Right ventricle myocardium superior (tissue), 1 donor: Measurements from ENCODE around the gene SRL. TPM values are rescaled to one million over a fixed set of nuclear protein-coding genes. Genes with fewer than 3 reads are reported as not detected.
"Not testable (repeated sequence)": the region's sequence is repeated elsewhere in the genome, so short reads cannot be mapped to it uniquely, and the experiment has no call there.

Experiments
- ATAC-seq: fragments of 200-7000 bp; cut with Tn5 transposase; one replicate; pipeline ENCODE4 v1.9.1; 2020; ENCODE audit warnings: mild to moderate bottlenecking; ENCODE audit not compliant: poor library complexity
- DNase-seq: peaks from one replicate; pipeline ENCODE4 v3.0.0-alpha.2; 2020
- intact Hi-C: fragments of 100-400 bp; cut with DNase I; formaldehyde crosslinking; loops from one replicate; pipeline ENCODE4 v1.11.2; 2022
- total RNA-seq: library from RNA; stranded (reverse); fragmentation: NEBNext Ultra II Directional; extraction: Animal tissue kit (Norgen Biotek cat#: 25700); gene quantifications from one replicate; pipeline ENCODE4 v1.2.1, GENCODE V29; 2021
- donor health status: DM: no; HTN: yes; CAD: no; lungs with severe emphysema.

SRL gene
- total RNA-seq, 1 donor from 2014 or later = 350 TPM

DNA sequence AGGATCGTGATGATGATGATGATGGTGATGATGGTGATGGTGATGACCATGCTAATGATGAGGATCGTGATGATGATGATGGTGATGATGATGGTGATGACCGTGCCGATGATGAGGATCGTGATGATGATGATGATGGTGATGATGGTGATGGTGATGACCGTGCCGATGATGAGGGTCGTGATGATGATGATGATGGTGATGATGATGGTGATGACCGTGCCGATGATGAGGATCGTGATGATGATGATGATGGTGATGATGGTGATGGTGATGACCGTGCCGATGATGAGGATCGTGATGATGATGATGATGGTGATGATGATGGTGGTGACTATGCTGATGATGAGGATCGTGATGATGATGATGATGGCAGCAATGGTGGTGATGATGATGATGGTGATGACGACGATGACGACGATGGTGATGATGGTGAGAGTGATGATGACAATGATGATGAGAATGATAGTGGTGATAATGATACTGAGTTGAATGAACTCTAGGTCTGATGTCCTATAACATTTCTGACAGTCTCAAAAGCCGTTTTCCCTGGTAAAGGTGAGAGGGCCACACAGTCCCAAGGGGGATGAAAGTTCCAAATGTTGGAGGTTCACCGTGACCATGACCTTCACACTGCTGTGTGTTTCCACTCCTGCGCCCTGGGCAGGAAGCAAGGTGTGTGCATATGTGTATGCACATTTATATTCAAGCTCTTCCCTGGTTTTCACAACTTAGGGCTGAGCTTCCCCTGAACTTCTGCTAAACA lies 30.3 kb downstream of the SRL start:
- intact Hi-C loops, DNase-seq, ATAC-seq: not testable (repeated sequence)

DNA sequence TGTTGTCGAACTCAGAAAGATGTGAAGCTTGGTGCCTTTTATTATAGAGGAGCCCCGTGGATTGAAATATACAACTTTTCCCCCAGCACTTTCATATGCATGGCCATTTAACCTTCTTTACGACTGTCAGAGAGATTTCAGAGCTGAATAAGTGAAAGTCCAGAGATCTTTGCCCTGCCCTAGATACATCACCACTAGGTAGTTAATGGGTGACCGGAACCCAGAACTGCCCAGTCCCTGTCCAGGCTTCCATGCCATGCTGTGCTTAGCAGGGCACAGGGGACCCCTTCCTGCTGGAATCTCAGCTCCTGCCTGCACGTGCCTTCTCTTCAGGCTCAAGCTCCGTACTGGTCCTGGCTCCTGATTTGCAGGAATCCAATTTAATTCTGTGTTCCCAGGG lies 32.2 kb downstream of the SRL start:
- intact Hi-C loops = loop anchor here (10.0 kb wide), 1 partner anchor 195 kb away; no protein-coding TSS in a partner anchor
- ATAC-seq = no peak
- no peak for DNase-seq

DNA sequence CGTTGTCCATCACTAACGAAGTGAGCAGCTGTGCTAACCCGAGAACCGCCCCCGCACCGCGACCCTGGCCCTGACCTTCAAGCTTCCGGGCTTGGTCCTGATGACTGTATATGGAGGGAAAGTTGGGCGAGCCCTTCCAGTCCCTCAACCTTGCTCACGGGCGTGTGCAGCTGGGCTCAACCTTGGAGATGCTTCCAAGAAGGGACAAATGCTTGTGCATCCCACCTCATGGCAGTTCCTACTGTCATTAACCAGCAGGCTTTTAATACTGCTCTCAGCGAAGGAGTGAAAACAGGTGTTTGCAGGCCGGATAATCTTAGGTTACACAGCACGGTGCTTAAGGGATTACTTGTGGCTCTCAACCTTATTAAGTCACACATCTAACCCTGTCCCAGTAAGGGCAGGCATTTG lies 33.5 kb downstream of the SRL start:
- intact Hi-C loops = loop anchor here (10.0 kb wide), 1 partner anchor 196 kb away; no protein-coding TSS in a partner anchor

DNA sequence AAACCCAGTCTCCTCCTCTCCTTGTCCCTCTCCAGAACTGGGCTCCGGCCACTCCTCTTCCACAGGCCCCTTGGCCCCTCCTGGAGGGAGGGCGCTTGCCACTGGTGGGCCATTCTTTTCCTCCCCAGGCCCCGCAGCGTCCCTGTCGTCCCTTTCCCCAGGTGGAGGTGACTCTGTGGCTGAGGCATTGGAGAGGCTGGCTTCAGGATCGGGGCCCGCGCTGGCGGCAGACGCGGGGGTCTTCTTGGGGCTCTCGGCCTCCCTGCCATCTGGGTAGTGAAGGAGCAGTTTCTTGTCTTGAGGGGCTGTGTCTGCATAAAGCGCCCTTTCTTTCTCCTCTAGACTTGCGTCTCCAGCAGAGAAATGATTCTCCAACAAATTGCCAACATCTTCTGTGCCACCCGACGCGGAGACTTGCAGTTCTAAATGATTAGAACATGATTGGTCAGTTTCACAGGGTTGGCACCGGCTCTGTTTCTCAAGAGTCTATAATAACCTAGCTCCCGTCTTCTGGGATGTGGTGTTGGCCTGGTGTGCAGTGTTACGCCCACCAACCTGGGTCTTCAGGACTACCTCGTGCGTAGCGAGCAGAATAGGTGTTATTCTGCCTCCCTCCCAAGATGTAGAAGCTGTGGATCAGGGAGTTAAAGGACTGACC lies 34.1 kb downstream of the SRL start:
- DNase-seq (no peak), ATAC-seq (no peak)
- intact Hi-C loops = loop anchor here (10.0 kb wide), 1 partner anchor 197 kb away; no protein-coding TSS in a partner anchor

More for the DNA sequence above, 33.5 kb downstream of the SRL start:
- ATAC-seq (no peak), DNase-seq (peak; percentile 56)

DNA sequence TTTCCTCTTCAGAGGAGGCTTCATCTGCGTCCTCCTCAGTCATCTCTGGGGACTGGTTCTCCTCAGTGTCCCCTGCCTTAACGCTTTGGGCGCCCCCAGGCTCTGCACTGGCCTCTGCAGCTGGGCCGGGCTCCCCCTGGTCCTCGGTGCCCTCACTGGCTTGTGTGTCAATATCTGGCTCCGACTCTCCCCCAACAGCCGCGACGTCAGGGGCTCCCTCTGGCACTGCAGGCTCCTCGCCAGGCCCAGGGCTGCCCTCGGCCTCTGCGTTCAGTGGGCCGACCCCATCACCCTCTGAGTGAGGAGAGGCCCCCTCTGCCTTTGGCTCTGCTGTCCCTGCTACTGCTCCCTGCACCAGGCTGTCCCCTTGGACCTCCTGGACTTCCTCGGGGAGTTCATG lies 34.7 kb downstream of the SRL start:
- intact Hi-C loops = loop anchor here (10.0 kb wide), 1 partner anchor 198 kb away; no protein-coding TSS in a partner anchor
- no peak for ATAC-seq
- no peak for DNase-seq

- DNase-seq = no peak
- ATAC-seq = peak; percentile 1
- intact Hi-C loops = loop anchor here (10.0 kb wide), 1 partner anchor 198 kb away; no protein-coding TSS in a partner anchor
Observed at GRCh38 chr16:4206680-4207079, 35.2 kb downstream of the SRL start.

DNA sequence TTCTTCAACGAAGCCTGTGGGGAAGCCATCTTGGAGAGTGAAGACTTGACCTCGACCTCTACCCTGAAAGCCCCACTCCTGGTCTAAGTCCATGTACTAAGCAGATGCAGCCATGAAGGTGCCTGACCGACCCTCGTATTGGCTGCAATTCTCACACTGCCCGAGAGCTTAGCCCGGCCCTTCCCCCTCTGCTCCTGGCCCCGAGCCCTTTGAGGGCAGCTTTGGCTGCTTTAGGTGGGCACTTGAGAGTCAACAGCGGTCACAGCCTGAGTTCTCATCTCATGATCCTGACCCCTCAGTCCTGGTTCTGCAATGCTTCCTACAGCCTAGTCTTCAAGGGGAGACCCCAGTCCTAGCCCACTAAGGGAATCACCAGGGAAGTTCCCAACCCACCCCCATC lies 35.9 kb downstream of the SRL start:
- ATAC-seq (peak; percentile 45), DNase-seq (no peak)
- intact Hi-C loops = loop anchor here (10.0 kb wide), 1 partner anchor 199 kb away; no protein-coding TSS in a partner anchor

- ATAC-seq (no peak), DNase-seq (no peak)
- intact Hi-C loops = loop anchor here (5.0 to 10.0 kb wide), 2 partner anchors 33 to 200 kb away; no protein-coding TSS in a partner anchor
Observed at GRCh38 chr16:4204521-4204920, 37.4 kb downstream of the SRL start.

DNA sequence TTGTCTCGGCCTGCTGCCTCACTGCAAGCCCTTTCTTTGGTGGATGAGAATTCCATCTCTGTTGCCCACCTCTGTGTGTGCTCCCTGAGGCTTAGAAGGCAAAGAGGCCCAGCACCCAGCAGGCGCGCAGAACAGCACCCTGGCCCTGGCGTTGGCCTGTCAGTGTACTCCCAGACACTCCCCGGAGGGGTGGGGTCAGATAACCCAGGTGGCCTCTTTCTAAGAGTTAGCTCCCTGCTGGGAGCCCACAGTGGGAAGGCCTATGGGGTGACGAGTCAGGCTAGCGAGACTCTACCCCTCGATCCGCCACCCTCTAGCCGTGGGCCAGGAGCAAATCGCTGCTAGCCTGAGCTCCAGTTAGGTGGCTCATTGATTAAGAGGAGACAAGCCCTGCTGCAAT lies 38.1 kb downstream of the SRL start:
- DNase-seq (no peak), ATAC-seq (no peak)
- intact Hi-C loops = loop anchor here (5.0 to 10.0 kb wide), 2 partner anchors 34 to 201 kb away; no protein-coding TSS in a partner anchor

DNA sequence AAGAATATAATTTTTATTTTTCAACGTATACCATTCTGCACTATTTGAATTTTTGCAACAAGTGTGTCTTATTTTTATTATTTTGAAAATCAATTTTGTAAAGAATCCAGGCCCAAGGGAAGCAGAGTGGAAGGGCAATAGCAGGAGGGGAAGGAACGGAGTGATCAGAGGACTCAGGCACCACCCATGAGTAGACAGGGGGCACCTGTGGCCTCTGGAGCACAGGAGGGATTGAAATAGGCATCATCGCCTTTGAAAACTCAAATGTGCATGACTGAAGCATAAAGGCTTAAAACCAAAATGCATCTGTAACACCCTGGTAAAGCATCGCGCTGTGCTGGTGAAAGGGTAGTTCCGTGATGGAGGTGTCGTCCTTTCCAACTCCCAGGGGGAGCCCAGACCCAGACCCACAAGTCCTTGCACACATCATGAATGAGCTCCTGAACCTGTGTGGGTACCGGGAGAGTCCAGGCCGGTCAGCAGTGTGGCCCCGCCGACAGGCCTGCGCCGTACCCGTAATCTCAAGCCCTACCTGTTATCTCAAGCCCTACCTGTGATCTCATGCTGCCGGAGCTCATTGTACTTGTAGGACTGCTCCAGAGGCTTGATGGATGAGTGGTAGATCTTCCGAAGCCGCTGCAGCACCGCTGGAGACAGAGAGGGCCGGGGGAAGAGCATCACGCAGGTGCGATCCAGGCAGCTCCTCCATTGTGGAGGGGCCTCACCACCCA lies 39.1 kb downstream of the SRL start:
- ATAC-seq = no peak
- intact Hi-C loops = loop anchor here (5.0 to 10.0 kb wide), 2 partner anchors 35 to 202 kb away; no protein-coding TSS in a partner anchor
- no peak for DNase-seq

DNA sequence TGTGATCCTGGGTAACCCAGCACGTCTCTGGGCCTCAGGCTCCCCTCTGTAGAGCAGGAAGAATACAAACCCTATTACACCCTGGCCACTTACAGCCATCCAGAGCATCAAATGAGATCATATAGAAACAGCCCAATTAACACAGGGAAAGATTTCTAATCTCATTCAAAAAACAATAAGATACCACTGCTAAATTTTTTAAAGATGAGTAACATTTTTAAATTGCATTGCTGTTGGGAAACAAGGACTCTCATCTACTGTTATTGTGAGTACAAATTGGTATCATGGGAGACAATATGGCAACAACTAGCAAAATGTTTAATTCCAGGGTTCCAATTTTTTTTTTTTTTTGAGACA lies 41.1 kb downstream of the SRL start:
- intact Hi-C loops = loop anchor here (5.0 to 10.0 kb wide), 2 partner anchors 37 to 204 kb away; no protein-coding TSS in a partner anchor
- DNase-seq (no peak), ATAC-seq (no peak)

GRCh38 chr16:4200000-4200780 lies 41.7 kb downstream of the SRL start:
- DNase-seq (peak; percentile 77), ATAC-seq (peak; percentile 74)
- intact Hi-C loops = loop anchor here (5.0 to 10.0 kb wide), 2 partner anchors 37 to 205 kb away; no protein-coding TSS in a partner anchor

DNA sequence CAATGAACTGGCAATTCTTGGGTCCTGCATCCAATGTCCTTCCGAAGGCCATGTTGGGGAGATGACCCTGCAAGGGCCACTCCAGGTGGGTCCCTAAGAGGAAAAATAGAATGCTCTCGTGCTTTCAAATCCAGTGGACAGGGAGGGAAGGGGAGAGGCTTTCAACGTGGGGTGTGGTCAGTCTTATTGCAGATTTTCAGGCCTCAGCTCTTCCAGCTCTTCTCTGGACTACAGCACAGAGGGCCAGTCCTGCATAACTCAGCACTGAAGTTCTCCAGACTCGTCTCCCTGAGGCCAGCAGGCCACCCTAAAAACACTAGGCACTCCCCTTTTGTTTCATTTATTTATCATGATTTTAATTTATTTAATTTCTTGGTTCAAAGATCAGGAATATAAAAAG lies 43.1 kb downstream of the SRL start:
- ATAC-seq = no peak
- intact Hi-C loops = no loop called here
- no peak for DNase-seq

DNA sequence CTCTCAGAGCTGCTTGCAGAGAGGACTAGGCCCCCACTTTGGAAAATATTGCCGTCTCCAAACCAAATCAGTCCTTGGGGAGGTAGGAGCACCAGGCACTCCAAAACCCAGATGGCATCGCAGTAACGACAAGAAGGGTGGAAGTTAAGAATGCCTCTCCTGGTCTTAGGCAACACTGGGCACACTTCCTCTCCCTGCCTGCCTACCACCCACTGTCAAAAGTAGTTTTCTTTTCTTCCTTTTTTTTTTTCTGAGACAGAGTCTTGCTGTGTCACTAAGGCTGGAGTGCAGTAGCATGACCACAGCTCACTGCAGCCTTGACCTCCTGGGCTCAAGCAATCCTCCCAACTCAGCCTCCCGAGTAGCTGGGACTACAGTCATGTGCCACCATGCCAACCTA lies 47.2 kb downstream of the SRL start:
- DNase-seq = no peak
- ATAC-seq = peak; percentile 23
- intact Hi-C loops = no loop called here

DNA sequence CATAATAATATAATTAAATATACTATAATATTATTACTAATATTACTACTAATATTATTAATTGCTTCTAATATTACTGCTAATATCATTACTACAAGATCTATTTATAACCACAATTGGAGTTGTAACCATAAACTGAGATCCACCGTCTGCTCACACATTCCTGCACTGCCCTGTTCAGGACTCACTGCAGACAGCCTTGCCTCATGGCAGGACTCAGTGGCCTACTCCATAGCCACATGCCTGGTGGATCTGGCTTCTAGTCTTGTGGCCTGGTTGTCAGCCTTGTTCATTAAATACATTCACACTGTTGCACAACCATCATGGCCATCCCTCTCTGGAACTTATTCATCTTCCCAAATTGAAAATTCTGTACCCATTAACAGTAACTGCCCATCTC lies 48.0 kb downstream of the SRL start:
- ATAC-seq (no peak), DNase-seq (no peak)
- intact Hi-C loops = no loop called here

DNA sequence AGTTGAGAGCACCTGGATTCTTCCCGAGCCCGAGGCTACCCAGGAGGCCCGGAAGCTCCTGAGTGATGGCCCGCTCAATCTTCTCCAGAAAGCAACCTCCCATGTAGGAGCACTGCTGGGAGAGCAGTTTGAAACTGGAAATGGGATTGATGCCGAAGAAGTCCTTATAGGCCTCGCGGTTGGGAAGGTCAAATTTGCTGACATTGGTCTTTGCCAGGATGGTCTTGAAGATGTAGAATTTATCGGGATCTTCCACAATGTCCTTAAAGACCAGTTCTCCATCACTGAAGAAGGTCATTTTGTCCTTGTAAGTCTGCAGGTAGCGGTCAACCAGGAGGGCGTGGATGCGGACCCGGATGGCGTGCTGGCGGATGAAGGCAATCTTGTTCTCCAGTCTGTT lies 49.7 kb downstream of the SRL start:
- intact Hi-C loops = no loop called here
- ATAC-seq = no peak
- no peak for DNase-seq

DNA sequence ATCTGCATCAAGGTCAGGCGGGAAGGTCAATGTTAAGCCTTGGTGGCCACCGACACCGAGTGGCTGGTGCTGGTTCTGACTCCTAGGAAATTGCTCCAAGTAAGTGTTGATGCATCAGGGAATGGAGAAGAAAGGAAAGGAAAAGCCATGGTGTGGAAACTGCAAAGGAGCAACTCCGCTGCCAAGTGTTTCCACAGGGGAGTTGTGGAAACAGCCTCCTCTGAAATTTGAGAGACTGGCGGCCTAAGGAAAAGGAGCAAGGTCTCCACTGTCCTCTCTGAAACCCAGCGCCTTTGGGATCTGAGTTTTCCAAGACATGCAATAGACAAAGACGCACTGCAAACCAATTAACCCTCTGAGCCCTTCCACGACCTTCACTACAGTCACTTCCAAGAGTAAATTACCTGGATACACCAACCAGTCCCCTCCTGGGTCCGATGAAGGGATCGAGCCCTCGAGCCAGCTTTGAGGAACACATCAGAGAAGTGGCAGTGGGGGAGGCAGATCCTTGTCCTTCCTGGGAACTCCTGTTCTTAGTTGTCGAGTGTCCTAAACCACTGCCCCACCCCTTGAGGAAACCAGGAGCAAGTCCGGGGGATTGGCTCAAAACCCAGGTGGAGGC lies 51.1 kb downstream of the SRL start:
- ATAC-seq (peak; percentile 5), DNase-seq (no peak)
- intact Hi-C loops = no loop called here

GRCh38 chr16:4190086-4190485 lies 51.8 kb downstream of the SRL start:
- intact Hi-C loops = no loop called here
- no peak for DNase-seq
- peak; percentile 51 for ATAC-seq
